22Rv1 (cell line): Measurements from ENCODE around the gene TJP2.

Experiments
- H3K27ac ChIP-seq: fragments of 450-650 bp; 2 replicates; pipeline ENCODE4 v1.5.1; 2017
- ZFX ChIP-seq: fragments of 450-650 bp; IDR thresholded peaks from 2 replicates; pipeline ENCODE4 v1.6.1; 2017; ENCODE audit warnings: antibody characterized with exemption, borderline replicate concordance
- TF ChIP-seq, protein P1 (sequence below): fragments of 450-650 bp; IDR thresholded peaks from 2 replicates; pipeline ENCODE4 v1.5.1; 2017; ENCODE audit warnings: mild to moderate bottlenecking

Gene TJP2

GRCh38 chr9:69173497-69173890, 583 bp upstream of the TJP2 start:
- no peak overlapping the region for H3K27ac ChIP-seq
- TF ChIP-seq ZFX = no peak
- TF ChIP-seq, protein P1, sequence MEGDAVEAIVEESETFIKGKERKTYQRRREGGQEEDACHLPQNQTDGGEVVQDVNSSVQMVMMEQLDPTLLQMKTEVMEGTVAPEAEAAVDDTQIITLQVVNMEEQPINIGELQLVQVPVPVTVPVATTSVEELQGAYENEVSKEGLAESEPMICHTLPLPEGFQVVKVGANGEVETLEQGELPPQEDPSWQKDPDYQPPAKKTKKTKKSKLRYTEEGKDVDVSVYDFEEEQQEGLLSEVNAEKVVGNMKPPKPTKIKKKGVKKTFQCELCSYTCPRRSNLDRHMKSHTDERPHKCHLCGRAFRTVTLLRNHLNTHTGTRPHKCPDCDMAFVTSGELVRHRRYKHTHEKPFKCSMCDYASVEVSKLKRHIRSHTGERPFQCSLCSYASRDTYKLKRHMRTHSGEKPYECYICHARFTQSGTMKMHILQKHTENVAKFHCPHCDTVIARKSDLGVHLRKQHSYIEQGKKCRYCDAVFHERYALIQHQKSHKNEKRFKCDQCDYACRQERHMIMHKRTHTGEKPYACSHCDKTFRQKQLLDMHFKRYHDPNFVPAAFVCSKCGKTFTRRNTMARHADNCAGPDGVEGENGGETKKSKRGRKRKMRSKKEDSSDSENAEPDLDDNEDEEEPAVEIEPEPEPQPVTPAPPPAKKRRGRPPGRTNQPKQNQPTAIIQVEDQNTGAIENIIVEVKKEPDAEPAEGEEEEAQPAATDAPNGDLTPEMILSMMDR = no peak

GRCh38 chr9:69174616-69175463, 763 bp downstream of the TJP2 start:
- TF ChIP-seq, protein P1 = no peak
- no peak for TF ChIP-seq ZFX
- no peak overlapping the region for H3K27ac ChIP-seq

- TF ChIP-seq, protein P1 = no peak
- no peak for TF ChIP-seq ZFX
- H3K27ac ChIP-seq = no peak overlapping the region
These were observed 1.4 kb downstream of the TJP2 start for GRCh38 chr9:69175486-69175885.

GRCh38 chr9:69176471-69177171, 2.5 kb downstream of the TJP2 start:
- H3K27ac ChIP-seq = no peak overlapping the region

GRCh38 chr9:69178583-69179011, 4.5 kb downstream of the TJP2 start:
- TF ChIP-seq, protein P1 = no peak
- TF ChIP-seq ZFX = no peak
- no peak overlapping the region for H3K27ac ChIP-seq

More at GRCh38 chr9:69176471-69177171, 2.5 kb downstream of the TJP2 start:
- TF ChIP-seq, protein P1 = no peak
- no peak for TF ChIP-seq ZFX

DNA sequence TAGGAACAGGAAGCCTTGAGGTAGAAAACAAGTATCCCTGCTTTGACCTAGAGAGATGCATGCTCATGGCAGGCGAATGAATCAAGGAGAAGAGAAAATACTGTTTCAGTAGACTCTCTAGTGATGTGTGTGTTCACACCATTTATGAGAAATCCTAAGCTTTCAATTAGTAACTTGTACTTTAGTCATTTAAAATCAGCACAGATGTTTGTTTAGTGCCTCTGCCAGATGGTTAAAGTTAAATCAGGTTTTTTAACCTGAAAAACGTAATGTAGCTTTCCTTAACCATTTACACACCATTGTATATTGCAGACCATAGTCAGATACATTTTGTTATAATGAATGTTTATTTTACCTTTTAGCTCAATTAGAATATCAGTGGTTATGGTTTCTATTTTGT, 5.0 kb downstream of the TJP2 start:
- TF ChIP-seq, protein P1 = no peak
- TF ChIP-seq ZFX = no peak
- no peak overlapping the region for H3K27ac ChIP-seq

DNA sequence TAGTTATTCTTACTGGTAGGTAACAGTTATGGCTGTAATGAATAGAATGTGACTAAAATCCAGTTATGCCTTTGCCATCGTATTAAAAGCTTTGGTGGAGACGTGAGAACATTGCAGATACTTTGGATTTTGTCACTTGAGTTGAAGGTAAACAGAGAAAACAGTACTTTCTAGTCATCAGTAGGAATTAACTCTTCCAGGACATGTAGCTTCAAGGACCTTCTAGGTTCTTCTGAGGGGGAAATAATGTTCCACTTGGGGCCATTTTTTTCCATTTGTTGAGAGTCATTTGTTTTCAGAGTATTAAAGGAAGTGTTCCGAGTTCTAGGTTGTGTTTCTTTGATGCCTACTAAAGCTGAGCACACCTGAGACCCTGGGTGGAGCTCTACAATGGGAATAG, 6.1 kb downstream of the TJP2 start:
- no peak for TF ChIP-seq ZFX
- TF ChIP-seq, protein P1 = no peak
- no peak overlapping the region for H3K27ac ChIP-seq
